Lower leg skin (tissue), 4 donors: ENCODE measurements around the gene ING5. TPM values are rescaled to one million over a fixed set of nuclear protein-coding genes. Genes with fewer than 3 reads are reported as not detected.

Experiments used
- DNase-seq, 2 donors: peaks; one replicate each; pipeline ENCODE4 v3.0.0-alpha.2; 2019; ENCODE audit warnings: low spot score in 2 of 2
- H3K4me3 ChIP-seq: fragments of 200-600 bp; sonication (generic); 2 replicates; pipeline ENCODE4 v1.5.1; 2017; ENCODE audit warnings: mild to moderate bottlenecking, low read depth; ENCODE audit not compliant: poor library complexity, severe bottlenecking
- POLR2A ChIP-seq, 2 donors: fragments of 450-650 bp; IDR thresholded peaks; one replicate each; pipeline ENCODE4 v1.6.1; 2016 to 2017; ENCODE audit warnings: antibody characterized with exemption in 2 of 2, mild to moderate bottlenecking in 1 of 2, moderate library complexity in 1 of 2
- WGBS, 2 donors: methylation state at CpG; one replicate each; pipeline ENCODE4 v1.1.5; 2018; 5-methylcytosine and 5-hydroxymethylcytosine counted together
- intact Hi-C: fragments of 100-400 bp; cut with DNase I; formaldehyde crosslinking; loops from one replicate; pipeline ENCODE4 v1.15.0; 2023; ENCODE audit warnings: low total_unique reads
- total RNA-seq, 4 donors: library from RNA; depleted of rRNA; stranded (reverse); fragments of >200 nt; gene quantifications; one replicate each; pipeline ENCODE4 v1.1.0, GENCODE V29; 2016
- TF ChIP-seq, protein P1 (sequence below), 3 donors: fragments of 450-650 bp; IDR thresholded peaks; one replicate each; pipeline ENCODE4 v1.5.1; 2016; ENCODE audit warnings: antibody characterized with exemption in 3 of 3, mild to moderate bottlenecking in 3 of 3, moderate library complexity in 2 of 3

The ING5 gene
- total RNA-seq, 4 donors from 2014 or later, result 31.6 to 73.9 (median 35.7) TPM

DNA sequence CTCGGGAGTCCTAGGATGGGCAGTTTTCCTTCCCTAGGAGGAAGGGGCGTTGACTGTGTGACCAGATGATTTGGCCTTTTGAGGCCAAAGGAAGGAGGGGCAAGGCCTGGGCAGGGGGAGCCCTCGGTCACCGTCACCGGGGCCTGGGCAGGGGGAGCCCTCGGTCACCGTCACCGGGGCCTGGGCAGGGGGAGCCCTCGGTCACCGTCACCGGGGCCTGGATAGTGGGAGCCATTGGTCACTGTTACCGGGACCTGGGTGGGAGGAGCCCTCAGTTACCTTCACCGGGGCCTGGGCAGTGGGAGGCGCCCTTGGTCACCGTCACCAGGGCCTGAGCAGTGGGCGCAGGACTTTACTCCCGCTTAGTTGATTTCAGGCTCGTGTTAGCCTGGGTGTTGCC lies 49.9 kb downstream of the ING5 start:
- no peak overlapping the region for H3K4me3 ChIP-seq
- 93 to 96% methylated on average over 18 of the region's 18 CpGs for WGBS, 2 donors
- intact Hi-C loops, result no loop called here
- TF ChIP-seq POLR2A (IDR thresholded peaks at IDR 0.05), result no peak
- TF ChIP-seq, protein P1, sequence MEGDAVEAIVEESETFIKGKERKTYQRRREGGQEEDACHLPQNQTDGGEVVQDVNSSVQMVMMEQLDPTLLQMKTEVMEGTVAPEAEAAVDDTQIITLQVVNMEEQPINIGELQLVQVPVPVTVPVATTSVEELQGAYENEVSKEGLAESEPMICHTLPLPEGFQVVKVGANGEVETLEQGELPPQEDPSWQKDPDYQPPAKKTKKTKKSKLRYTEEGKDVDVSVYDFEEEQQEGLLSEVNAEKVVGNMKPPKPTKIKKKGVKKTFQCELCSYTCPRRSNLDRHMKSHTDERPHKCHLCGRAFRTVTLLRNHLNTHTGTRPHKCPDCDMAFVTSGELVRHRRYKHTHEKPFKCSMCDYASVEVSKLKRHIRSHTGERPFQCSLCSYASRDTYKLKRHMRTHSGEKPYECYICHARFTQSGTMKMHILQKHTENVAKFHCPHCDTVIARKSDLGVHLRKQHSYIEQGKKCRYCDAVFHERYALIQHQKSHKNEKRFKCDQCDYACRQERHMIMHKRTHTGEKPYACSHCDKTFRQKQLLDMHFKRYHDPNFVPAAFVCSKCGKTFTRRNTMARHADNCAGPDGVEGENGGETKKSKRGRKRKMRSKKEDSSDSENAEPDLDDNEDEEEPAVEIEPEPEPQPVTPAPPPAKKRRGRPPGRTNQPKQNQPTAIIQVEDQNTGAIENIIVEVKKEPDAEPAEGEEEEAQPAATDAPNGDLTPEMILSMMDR (IDR thresholded peaks at IDR 0.05), result no peak
- no peak for DNase-seq

DNA sequence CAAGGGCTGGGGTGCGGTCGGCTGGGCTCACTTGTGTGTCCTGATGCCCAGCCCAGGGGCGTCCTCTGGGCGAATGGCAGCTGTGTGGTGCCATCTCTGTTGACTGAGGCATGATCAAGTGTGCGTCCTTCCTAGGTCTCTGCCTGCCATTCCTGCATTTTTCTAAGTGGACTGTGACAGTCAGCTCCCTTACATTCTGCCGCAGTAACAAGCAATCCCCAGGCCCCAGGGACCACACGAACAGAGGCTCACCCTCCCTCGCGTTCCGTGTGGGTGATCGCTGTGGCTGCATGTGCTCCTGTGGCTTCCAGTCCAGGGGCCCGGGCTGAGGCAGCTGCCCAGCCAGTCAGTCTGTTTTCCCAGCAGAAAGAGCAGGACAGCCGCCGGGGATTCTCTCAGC lies 50.4 kb downstream of the ING5 start:
- no peak for DNase-seq
- WGBS, 2 donors, result 98 to 99% methylated on average over 13 to 14 of the region's 14 CpGs
- H3K4me3 ChIP-seq, result no peak overlapping the region
- intact Hi-C loops, result no loop called here
- TF ChIP-seq, protein P1 (IDR thresholded peaks at IDR 0.05), result no peak
- no peak for TF ChIP-seq POLR2A (IDR thresholded peaks at IDR 0.05)

DNA sequence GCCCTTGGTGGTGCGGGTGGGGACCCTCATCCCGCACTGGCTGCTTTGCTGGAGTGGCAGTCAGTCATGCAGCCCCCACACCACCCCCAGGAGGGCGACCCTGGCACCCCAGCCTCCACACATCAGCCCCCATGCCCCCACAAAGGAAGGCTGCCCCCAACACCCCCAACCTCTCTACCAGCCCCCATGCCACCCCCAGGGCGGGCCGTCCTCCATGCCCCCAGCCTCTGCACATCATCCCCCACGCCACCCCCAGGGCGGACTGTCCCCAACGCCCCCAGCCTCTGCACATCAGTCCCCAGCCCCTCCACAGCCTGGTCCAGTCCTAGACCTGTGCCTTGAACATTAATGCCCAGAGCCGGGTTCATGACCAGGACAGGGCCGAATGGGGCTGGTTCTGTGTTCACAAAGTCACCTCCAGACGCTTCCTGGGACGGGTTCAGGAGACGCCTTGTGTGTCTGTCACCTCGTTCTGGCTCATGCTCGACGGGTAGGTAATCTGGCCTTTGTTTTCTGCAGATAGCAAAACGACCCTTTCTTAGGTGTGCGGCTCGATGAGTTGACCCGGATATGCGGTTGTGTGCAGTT lies 50.9 kb downstream of the ING5 start:
- no peak overlapping the region for H3K4me3 ChIP-seq
- intact Hi-C loops, result no loop called here
- WGBS, 2 donors, result 92 to 94% methylated on average over 16 to 19 of the region's 21 CpGs
- TF ChIP-seq, protein P1 (IDR thresholded peaks at IDR 0.05), result no peak
- no peak for TF ChIP-seq POLR2A (IDR thresholded peaks at IDR 0.05)
- DNase-seq, result no peak

DNA sequence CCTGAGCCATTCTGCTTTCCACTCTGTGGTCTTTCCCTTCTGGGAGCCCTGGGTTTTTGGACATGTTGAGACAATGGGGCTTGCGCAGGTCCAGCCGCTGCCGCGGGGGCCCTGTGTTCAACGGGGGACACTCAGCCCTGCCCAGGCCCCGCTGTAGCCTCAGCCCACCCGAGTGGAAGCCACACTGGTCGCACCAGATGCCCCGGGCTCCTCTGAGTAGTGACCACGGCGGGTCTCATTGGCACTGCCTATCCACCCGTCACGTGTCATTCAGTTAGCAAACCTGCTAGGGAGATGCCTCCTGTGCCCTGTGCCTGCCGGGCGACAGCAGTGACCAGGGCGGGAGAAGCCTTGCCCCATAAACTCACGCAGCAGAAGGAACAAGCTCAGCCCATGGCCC lies 51.7 kb downstream of the ING5 start:
- intact Hi-C loops, result no loop called here
- WGBS, 2 donors, result 92 to 97% methylated on average over 14 to 15 of the region's 17 CpGs
- H3K4me3 ChIP-seq, result no peak overlapping the region
- no peak for TF ChIP-seq POLR2A (IDR thresholded peaks at IDR 0.05)
- TF ChIP-seq, protein P1 (IDR thresholded peaks at IDR 0.05), result no peak
- DNase-seq, result no peak

DNA sequence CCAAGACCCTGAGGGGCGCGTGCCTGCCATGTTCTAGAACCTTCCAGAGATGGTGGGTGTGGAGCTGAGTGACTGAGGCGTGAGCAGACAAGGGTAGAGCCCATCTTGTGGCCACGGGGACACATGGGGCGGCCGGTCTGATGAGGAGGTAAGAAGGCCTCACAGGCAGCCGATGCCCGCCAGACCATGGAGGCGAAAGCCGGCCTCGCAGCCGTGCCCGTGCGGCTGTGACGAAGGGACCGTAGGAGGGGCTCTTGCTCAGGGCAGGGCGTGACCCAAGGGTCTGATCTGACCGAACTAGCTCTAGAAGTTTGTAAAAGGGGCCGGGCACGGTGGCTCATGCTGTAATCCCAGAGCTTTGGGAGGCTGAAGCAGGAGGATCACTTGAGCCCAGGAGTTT lies 52.2 kb downstream of the ING5 start:
- no peak overlapping the region for H3K4me3 ChIP-seq
- no peak for DNase-seq
- TF ChIP-seq POLR2A (IDR thresholded peaks at IDR 0.05), result no peak
- TF ChIP-seq, protein P1 (IDR thresholded peaks at IDR 0.05), result no peak
- intact Hi-C loops, result no loop called here
- 94 to 97% methylated on average over 20 of the region's 20 CpGs for WGBS, 2 donors

DNA sequence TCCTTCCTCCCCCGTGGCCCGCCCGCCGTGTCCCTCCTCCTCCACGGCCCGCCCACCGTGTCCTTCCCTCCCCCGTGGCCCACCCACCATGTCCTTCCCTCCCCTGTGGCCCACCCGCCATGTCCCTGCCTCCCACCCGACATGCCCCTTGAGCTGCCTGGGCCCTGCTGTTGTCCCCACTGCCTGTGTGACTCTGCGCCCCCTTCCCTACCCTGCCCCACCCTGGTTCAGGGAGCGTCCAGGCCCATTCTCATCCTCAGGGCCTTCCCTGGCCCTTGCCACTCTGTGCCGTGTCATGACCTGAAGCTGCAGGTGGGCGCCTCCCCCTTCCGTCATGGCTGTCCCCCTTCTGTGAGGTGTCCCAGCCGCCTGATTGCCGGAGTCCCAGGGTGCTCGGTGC lies 53.3 kb downstream of the ING5 start:
- TF ChIP-seq POLR2A (IDR thresholded peaks at IDR 0.05), result no peak
- TF ChIP-seq, protein P1 (IDR thresholded peaks at IDR 0.05), result no peak
- H3K4me3 ChIP-seq, result no peak overlapping the region
- no peak for DNase-seq
- 89 to 92% methylated on average over 18 of the region's 18 CpGs for WGBS, 2 donors
- intact Hi-C loops, result no loop called here
